Right cardiac atrium (tissue), 5 donors: Measurements from ENCODE around the gene BRD4. TPM values are rescaled to one million over a fixed set of nuclear protein-coding genes. Genes with fewer than 3 reads are reported as not detected.

Source experiments
- ATAC-seq, 2 donors: fragments of 200-7000 bp; cut with Tn5 transposase; one replicate each; pipeline versions ENCODE4 v1.8.0 to v1.9.1; 2020; ENCODE audit warnings: moderate library complexity in 2 of 2, mild to moderate bottlenecking in 1 of 2
- DNase-seq, 3 donors: peaks; one replicate each; pipeline ENCODE4 v3.0.0-alpha.2; 2020
- H3K27ac ChIP-seq: one replicate; pipeline ENCODE4 v1.5.1; 2013; ENCODE audit warnings: mild to moderate bottlenecking, low read length, control low read depth, moderate library complexity
- H3K27me3 ChIP-seq: one replicate; pipeline ENCODE4 v1.6.1; 2013; ENCODE audit not compliant: control insufficient read depth, insufficient read depth
- H3K4me1 ChIP-seq: one replicate; pipeline ENCODE4 v1.6.1; 2013; ENCODE audit warnings: low read length; ENCODE audit not compliant: control insufficient read depth, insufficient read depth
- H3K4me3 ChIP-seq: one replicate; pipeline ENCODE4 v1.5.1; 2013; ENCODE audit warnings: low read length, control low read depth
- H3K9me3 ChIP-seq: one replicate; pipeline ENCODE4 v1.6.1; 2013; ENCODE audit warnings: low read length; ENCODE audit not compliant: control insufficient read depth
- WGBS: extraction: QIAGEN DNeasy Blood & Tissue Kit; methylation state at CpG from one replicate; pipeline ENCODE4 v1.1.7; 2013; 5-methylcytosine and 5-hydroxymethylcytosine counted together
- intact Hi-C, 4 donors: fragments of 100-400 bp; cut with DNase I; formaldehyde crosslinking; loops; one replicate each; pipeline versions ENCODE4 v1.11.0 to v1.14.0; 2022 to 2023
- long read RNA-seq, 4 donors: library from polyadenylated mRNA; unstranded; transcript quantifications; one replicate each; pipeline ENCODE4 v2.0.0, GENCODE V29; 2020 to 2021
- polyA plus RNA-seq: library from polyadenylated mRNA; stranded (reverse); fragments of 200-250 nt; gene quantifications from one replicate; pipeline ENCODE4 v1.2.3, GENCODE V29; 2013
- total RNA-seq, 4 donors: library from RNA; stranded (reverse); fragmentation: NEBNext Ultra II Directional; extraction: Animal tissue kit (Norgen Biotek cat#: 25700); gene quantifications; one replicate each; pipeline ENCODE4 v1.2.1, GENCODE V29; 2021
- donor health status: healthy with polysubstance abuse.
- donor health status: DM: no; HTN: yes; CAD: no.
- donor health status: DM: no; HTN: no; CAD: no.
- donor health status: DM: no; HTN: yes; CAD: no; lungs with severe emphysema.
- donor health status: DM: yes; HTN: yes; CAD: no.

The BRD4 gene
- total RNA-seq (10 to 100 TPM; 51.1 to 62.8 (median 59.2) TPM), polyA plus RNA-seq (29.6 TPM)
- long read RNA-seq, donor 1, partial matches to known transcripts: 151 of 173 reads
- long read RNA-seq, donor 1, other reads (novel, unspliced or antisense): 22 of 173 reads
- long read RNA-seq, donor 2, partial matches to known transcripts: 13 of 14 reads
- long read RNA-seq, donor 2, other reads (novel, unspliced or antisense): 0 of 14 reads
- long read RNA-seq, donor 3, partial matches to known transcripts: 7 of 22 reads
- long read RNA-seq, donor 3, other reads (novel, unspliced or antisense): 15 of 22 reads
- long read RNA-seq, donor 4, partial matches to known transcripts: 12 of 18 reads
- long read RNA-seq, donor 4, other reads (novel, unspliced or antisense): 6 of 18 reads

DNA sequence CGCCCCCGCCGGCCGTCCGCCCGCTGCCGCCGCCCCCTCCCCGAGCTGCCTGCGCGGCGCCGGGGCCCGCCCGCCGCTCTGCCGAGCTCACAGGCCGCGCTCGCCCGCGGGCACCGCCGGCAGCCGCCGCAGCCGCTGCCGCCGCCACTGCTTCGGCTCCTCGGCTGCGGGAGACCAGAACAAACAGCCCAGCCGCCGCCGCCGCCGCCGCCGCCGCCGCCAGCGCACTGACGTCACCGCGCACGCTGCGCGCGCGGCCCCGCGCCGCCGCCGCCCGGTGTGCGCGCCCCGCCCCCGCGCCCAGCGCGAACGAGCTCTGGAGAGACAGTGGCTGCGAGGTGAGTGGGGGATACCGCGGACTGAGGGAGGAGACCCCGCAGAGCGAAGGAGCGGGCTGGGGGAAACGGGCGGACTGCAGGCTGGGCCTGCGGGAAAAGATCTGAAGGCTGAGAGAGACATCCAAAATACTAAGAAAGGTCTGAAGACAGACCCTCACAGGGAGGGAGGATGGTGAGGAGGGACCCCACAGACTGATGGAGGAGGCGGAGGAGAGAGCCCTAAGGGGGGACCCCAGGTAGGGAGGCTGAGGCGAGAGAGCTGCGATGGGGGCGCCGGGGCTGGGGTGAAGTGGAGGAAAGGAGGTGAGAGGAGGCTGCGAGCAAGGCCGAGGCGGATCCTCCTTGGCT lies at the start of gene BRD4:
Gene BRD4 (minus strand): TSS at position 229 of the 686 bp plus-strand sequence. CDS start 59,440 bp downstream, outside the sequence.
- Histone ChIP-seq H3K4me3 (peak within 1 kb of the TSS; percentile 94), H3K27me3 (no peaks in the 10 kb centered on the region), H3K9me3 (no peaks in the 10 kb centered on the region), H3K27ac (peak within 1 kb of the TSS; percentile 92), H3K4me1 (peaks cover 8% of the 10 kb centered on the region)
- peak; percentile 76 to 80 for ATAC-seq
- 2% methylated on average over 79 of the region's 81 CpGs for WGBS
- DNase-seq: peak; percentile 71 to 91 (median 90)
- intact Hi-C loops: loop anchor here in 2 of 4 donors (10.0 kb wide), 1 partner anchor 68 kb away; no protein-coding TSS in a partner anchor

GRCh38 chr19:15381864-15382263 lies 49.5 kb upstream of the BRD4 start:
- ATAC-seq (no peak), DNase-seq (no peak)
- Histone ChIP-seq H3K9me3 (no peaks in the 10 kb centered on the region), H3K27me3 (no peaks in the 10 kb centered on the region), H3K4me1 (peaks cover 6% of the 10 kb centered on the region), H3K4me3 (no peak overlapping the region), H3K27ac (no peak overlapping the region)
- WGBS: 87% methylated on average over 6 of the region's 6 CpGs
- intact Hi-C loops: no loop called here

GRCh38 chr19:15381429-15381828 lies 49.1 kb upstream of the BRD4 start:
- Histone ChIP-seq H3K4me3 (no peak overlapping the region), H3K27me3 (no peaks in the 10 kb centered on the region), H3K4me1 (peaks cover 6% of the 10 kb centered on the region), H3K27ac (no peak overlapping the region), H3K9me3 (no peaks in the 10 kb centered on the region)
- no peak for DNase-seq
- intact Hi-C loops: no loop called here
- 86% methylated on average over 2 of the region's 2 CpGs for WGBS
- ATAC-seq: no peak

GRCh38 chr19:15379999-15380647 lies 47.8 kb upstream of the BRD4 start:
- Histone ChIP-seq H3K9me3 (no peaks in the 10 kb centered on the region), H3K4me3 (peak overlapping the region; percentile 51), H3K27me3 (no peaks in the 10 kb centered on the region), H3K27ac (peak overlapping the region; percentile 59), H3K4me1 (peaks cover 6% of the 10 kb centered on the region)
- peak; percentile 29 to 53 for ATAC-seq
- intact Hi-C loops: loop anchor here in 2 of 4 donors (2.0 to 10.0 kb wide), 2 partner anchors 115 kb away; no protein-coding TSS in a partner anchor
- WGBS: 2% methylated on average over 56 of the region's 56 CpGs
- peak in 2 of 3 donors; percentile 75 to 85 for DNase-seq

- H3K9me3 ChIP-seq: no peaks in the 10 kb centered on the region
- H3K27ac ChIP-seq: peak within 1 kb of the TSS; percentile 77
- DNase-seq (peak; percentile 99 to 100 (median 99)), ATAC-seq (peak; percentile 97)
- intact Hi-C loops: loop anchor here in 2 of 4 donors (2.0 to 10.0 kb wide), 2 partner anchors 115 kb away; no protein-coding TSS in a partner anchor
- peak within 1 kb of the TSS; percentile 86 for H3K4me3 ChIP-seq
- WGBS: under 1% methylated on average over 111 of the region's 111 CpGs
- H3K27me3 ChIP-seq: no peaks in the 10 kb centered on the region
- peaks cover 11% of the 10 kb centered on the region for H3K4me1 ChIP-seq
Observed at GRCh38 chr19:15379083-15379998, 47.0 kb upstream of the BRD4 start, which contains the start of gene AKAP8. TSS of gene AKAP8 (minus strand) at chr19:15379787. CDS start at chr19:15379731, 56 bp downstream.

DNA sequence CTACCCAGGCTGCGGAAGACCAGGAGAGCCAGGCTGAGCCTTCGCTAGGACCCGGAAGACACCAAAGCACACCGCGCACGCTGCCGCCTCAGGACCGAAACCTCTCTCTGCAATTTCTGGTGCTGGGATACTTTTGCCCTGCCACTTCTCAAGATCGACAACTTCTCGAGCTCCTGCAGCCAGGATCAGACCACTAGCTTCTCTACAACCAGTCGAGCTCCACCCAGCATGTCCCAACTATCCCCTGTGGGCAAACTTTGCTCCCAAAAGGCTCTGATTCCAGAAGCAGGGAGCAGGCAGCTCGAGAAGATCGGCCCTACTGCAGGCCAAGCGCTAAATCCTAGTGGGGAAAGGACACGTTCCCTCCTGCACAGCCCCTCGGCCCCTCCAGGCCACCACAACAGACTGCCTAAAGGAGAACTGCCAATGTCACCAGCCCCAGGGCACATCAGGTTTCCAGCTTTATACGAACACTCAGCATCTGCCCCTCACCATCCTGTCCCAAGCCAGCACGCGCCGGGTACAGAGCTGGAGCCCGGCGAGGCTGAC lies 46.3 kb upstream of the BRD4 start:
- H3K27me3 ChIP-seq: no peaks in the 10 kb centered on the region
- peak overlapping the region; percentile 86 for H3K4me3 ChIP-seq
- WGBS: under 1% methylated on average over 22 of the region's 22 CpGs
- DNase-seq (peak; percentile 40 to 76 (median 73)), ATAC-seq (peak in 1 of 2 donors; percentile 4)
- H3K9me3 ChIP-seq: no peaks in the 10 kb centered on the region
- peak overlapping the region; percentile 77 for H3K27ac ChIP-seq
- peaks cover 16% of the 10 kb centered on the region for H3K4me1 ChIP-seq
- intact Hi-C loops: loop anchor here in 2 of 4 donors (2.0 to 10.0 kb wide), 2 partner anchors 114 kb away; no protein-coding TSS in a partner anchor

DNA sequence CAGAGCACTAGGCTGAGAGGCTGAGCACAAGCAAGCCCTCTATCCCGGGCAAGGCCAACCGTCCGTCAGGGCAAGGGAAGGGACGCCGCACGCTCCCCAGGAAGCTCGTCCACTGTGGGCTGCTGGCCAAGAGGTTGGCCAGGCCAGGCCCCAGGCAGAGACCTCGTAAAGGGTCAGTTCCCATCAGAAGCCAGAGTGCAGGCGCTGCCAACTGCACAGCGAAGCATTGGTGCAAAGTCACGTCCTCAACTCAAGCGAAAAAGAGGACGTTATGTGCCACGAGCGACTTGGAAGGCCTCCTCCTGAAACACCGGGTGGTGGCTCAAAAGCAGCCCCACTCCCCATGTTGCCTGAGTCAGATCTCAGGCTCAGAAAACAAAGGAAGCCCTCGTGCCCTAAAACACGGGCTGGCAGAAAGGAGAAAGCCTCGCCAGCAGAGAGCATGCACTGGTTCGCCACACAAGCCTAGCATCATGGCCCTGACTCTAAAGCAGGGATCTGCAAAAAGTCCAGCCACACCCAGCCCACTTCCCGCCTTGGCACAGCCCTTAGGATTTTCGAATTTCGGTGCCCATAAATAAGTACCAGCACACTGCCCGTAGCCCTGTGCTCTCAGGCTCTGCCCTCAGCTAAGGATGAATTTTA lies 42.6 kb upstream of the BRD4 start:
- Histone ChIP-seq H3K27ac (peak overlapping the region; percentile 66), H3K4me3 (no peak overlapping the region), H3K27me3 (no peaks in the 10 kb centered on the region), H3K9me3 (no peaks in the 10 kb centered on the region), H3K4me1 (peaks cover 16% of the 10 kb centered on the region)
- DNase-seq: peak; percentile 75 to 89 (median 85)
- intact Hi-C loops: loop anchor here in 1 of 4 donors (10.0 kb wide), 1 partner anchor 110 kb away; no protein-coding TSS in a partner anchor
- peak; percentile 30 to 36 for ATAC-seq
- WGBS: 33% methylated on average over 24 of the region's 24 CpGs

GRCh38 chr19:15374105-15374651 lies 41.8 kb upstream of the BRD4 start:
- DNase-seq (peak in 2 of 3 donors; percentile 64 to 67), ATAC-seq (no peak)
- peaks cover 16% of the 10 kb centered on the region for H3K4me1 ChIP-seq
- peak overlapping the region; percentile 37 for H3K27ac ChIP-seq
- no peaks in the 10 kb centered on the region for H3K9me3 ChIP-seq
- intact Hi-C loops: loop anchor here in 1 of 4 donors (10.0 kb wide), 1 partner anchor 109 kb away; no protein-coding TSS in a partner anchor
- 56% methylated on average over 21 of the region's 21 CpGs for WGBS
- H3K27me3 ChIP-seq: no peaks in the 10 kb centered on the region
- no peak overlapping the region for H3K4me3 ChIP-seq

- Histone ChIP-seq H3K27me3 (no peaks in the 10 kb centered on the region), H3K4me1 (peaks cover 16% of the 10 kb centered on the region), H3K9me3 (no peaks in the 10 kb centered on the region), H3K27ac (no peak overlapping the region), H3K4me3 (no peak overlapping the region)
- 92% methylated on average over 22 of the region's 22 CpGs for WGBS
- intact Hi-C loops: loop anchor here in 1 of 4 donors (10.0 kb wide), 1 partner anchor 109 kb away; no protein-coding TSS in a partner anchor
- no peak for ATAC-seq
- DNase-seq: peak in 1 of 3 donors; percentile 56
Observed at GRCh38 chr19:15373644-15374043, 41.3 kb upstream of the BRD4 start.
